Measurements from ENCODE around the gene PACRG.
"Not testable (repeated sequence)": the region's sequence is repeated elsewhere in the genome, so short reads cannot be mapped to it uniquely, and the experiment has no call there.

The PACRG gene

DNA sequence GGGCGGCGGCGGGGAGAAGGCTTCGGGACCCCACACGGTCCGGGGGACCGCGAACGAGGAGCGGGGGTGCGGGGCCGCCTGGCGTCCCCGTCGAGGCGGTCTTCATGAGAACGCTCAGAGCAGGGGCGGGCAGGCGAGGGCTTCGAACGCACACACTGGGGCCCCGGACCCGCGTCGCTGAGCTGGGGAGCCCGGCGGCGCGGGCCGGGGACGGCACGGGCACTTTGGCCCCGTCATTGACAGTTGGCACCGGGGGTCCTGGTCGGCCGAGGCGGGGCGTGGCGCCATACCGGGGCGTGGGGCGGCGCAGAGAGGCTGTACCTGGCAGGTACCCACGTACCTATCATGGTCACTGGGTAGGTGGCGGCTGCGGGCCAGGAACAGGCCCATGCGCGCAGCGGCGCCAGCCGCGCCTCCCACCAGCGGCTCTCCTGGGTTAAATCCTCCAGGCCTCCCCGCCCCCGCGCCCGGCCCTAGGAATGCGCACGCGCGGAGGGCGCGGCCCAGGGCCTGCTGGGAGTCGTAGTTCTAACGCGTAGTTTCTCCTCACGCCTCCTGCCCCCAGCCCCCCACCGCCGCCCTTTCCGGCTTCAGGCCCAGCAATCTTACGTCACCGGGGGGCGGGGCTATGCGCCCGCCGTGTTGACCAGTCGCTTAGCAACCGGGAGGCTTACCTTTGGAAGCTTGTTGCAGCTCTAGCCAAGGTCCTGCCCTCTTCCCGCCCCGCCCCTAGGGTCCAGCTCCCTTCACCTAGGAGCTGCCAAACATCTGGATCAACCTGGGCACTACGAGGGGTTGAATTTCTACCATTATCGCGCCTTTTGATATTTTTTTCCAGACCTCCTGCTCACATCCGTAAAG, at the start of gene PACRG, which contains the start of gene PRKN:
Gene PACRG (plus strand): TSS at position 653 of the 861 bp plus-strand sequence.
Gene PRKN (minus strand): TSS at position 445 of the 861 bp plus-strand sequence.
- peak; percentile 100 for DNase-seq

- not testable (repeated sequence) for DNase-seq
Observed at GRCh38 chr6:162678896-162679295, 48.9 kb upstream of the PACRG start.

- DNase-seq: no peak
Observed at GRCh38 chr6:162679681-162680080, 48.1 kb upstream of the PACRG start.

DNA sequence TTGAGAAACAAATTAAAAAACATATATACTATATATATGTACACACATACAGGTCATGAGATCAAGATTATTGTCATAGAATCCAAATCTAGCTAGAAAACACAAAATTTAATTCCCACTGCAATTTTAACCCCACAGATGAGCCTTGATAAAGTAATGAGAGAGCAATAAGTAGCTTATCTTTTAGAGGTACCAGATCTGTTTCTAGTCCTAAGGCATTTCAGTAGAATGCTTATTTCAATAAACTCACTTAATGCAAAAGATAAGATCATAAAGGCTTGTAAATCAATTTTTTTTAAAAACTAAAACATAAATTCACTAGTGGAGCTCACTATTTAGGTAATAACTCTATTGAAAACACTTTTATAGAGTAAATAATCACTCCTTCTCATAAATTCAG, 47.4 kb upstream of the PACRG start:
- DNase-seq: no peak

DNA sequence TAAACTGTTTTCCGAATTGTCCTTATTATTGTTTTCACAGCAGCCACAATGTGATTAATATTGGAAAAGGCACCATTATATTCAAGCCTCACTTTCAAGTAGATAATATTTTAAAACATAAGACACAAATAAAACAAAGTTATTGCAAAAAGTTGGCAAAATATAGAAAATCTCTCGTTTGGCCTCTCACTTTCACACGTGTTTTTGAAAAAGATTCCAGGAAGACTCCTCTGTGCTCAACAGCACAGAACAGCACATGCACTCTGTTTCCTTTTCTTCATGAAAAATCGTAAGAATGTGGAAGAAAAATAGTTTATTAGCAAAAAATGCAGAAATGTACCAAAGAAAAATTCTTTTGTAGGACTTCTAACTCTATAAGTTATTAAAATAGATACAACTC, 46.9 kb upstream of the PACRG start:
- no peak for DNase-seq

DNA sequence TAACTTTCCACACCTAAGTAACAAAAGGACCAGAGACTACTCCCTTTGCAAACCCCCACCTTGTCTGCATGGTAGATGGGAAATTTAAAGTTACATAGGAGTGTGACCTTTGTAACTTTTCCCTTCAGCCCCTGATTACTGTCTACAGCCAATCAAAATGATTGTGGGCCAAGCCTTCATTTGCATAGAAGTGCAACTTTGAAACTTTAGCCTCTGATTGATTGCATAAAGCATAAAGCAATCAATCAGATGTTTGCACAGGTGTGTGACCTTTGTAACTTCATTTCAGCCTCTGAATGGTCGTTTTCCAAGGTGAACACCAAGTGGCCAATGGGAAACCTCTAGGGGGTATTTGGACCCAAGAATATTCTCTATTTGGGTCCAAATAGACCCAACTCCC, 46.3 kb upstream of the PACRG start:
- DNase-seq: peak; percentile 49

DNA sequence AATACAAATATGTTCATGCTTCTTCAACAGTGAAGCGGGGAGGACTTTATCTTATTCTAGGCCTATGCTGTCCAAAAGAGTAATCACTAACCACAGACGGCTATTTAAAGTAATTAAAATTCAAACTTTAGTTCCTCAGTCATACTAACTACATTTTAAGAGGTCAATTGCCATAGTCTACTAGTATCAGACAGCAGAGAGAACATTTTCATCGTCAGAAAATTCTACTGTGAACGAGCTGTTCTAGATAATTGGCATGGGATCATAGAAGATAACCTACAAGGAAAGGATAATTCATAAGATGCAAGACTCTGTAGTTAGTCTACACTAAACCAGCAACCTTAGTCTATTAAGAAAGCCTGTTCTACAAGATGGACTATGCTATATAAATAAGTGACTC, 44.6 kb upstream of the PACRG start:
- no peak for DNase-seq

DNA sequence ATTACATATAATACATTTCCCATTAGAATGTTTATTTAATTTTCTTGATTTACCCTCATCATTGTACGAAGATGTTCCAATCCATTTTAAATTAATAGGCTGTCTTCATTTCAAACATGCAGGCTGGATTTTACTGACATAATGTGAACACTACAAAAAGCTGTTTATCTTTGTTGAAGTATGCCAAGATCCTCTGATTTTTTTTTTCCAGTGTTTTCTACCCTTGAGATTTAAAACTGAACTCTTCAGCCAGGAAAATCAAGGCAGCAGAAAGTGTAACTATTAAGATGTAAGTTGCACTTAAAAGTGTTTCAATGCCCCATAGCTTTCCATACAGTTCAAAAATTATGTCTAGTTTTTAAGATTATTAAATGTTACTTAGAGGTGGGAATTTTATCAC, 43.7 kb upstream of the PACRG start:
- DNase-seq: no peak

- peak; percentile 50 for DNase-seq
Observed at GRCh38 chr6:162684961-162685360, 42.8 kb upstream of the PACRG start.

DNA sequence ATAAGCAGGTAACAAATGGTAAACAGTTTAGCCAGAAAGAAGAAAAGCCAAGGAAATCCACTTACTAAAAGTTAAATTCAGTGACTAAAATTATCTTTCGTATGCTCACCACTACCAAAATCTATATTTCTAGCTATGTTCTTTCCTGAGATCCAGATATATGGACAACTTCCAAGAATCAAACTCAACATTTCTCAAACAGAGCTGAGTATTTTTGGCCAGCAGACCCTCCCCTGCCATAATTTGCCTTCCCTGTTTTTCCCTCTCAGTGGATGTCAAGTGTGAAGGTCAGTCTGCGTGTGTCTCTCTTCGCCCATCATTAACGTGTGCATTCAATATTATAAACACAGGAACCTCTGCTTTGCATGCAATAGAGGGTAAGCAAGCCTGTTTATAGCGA, 42.2 kb upstream of the PACRG start:
- DNase-seq: peak; percentile 18

- peak; percentile 47 for DNase-seq
Observed at GRCh38 chr6:162688751-162689345, 38.9 kb upstream of the PACRG start.

DNA sequence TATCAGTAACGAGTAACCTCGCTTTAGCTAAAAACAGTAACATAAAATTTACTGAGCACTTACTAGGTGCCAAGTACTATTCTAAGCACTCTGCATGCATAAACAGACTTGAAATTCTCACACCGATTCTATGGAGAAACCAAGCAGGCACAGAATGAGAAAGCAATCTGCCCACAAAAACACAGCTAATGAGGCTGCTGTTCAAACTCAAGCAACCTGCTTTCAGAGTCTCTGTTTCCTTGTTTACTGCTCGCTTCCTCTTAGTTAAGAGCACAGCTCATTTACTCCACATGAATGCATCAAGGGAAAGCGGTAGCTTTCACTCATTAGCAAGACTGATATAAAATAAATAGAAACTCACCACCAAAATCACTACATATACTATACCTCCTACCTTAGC, 37.6 kb upstream of the PACRG start:
- peak; percentile 42 for DNase-seq

- DNase-seq: peak; percentile 91
Observed at GRCh38 chr6:162697872-162698403, 29.8 kb upstream of the PACRG start.

DNA sequence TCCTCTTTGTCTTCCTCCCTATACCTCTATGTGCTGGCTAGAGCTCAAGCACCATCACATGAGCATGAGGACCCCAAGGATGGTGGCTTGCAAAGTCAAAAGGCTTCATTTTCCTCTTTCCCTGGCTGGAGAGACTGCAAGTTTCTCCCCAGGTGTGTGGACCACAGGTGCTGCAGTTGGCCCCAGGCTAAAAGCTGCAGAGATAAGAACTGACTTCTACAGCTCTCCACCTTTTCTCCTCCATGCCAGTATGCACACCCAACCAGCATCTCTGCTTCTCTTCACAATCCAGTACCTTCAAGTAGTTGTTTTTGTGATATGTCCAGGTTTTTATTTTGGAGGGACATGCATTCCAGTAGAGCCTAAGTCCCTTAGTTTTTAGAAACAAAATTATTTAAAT, 29.3 kb upstream of the PACRG start:
- DNase-seq: peak; percentile 74

GRCh38 chr6:162699961-162700360, 27.8 kb upstream of the PACRG start:
- no peak for DNase-seq

DNA sequence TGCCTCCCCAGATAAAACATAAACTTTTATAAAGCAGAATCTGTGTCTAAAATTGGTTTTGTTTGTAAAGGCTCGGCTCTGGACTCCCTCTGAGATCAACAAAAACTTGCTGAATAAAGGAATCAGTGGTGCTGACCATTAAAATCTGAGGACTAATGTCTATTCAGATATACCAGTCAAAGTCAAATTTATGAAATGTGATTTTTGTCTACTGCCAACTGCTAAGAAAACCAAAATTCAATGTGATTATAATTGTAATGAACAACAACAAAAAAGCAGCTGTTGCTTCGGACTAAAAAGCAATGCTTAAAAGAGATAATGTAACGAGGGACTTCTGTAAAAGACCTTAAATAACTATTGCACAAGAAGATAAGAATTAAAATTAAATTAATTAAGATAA, 26.8 kb upstream of the PACRG start:
- no peak for DNase-seq

GRCh38 chr6:162701551-162701950, 26.2 kb upstream of the PACRG start:
- peak; percentile 62 for DNase-seq

DNA sequence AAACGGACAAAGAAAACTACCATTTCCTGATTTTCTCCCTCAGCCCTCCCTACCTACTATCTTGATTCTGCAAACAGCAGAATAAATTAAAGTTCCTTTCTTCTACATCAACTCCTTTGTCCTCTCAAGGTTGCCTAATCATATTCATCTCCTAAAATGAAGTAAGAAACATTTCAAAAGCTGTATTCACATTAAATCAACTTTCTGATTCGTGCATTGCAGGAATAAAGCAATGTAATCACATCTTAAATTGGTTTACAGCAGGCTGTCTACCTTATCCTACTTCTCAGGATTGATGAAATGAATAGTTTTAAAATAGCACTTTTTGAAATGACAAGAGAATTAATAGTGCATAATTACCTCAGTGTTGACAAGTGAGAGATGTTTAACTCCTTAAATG, 25.3 kb upstream of the PACRG start:
- DNase-seq: peak; percentile 81

DNA sequence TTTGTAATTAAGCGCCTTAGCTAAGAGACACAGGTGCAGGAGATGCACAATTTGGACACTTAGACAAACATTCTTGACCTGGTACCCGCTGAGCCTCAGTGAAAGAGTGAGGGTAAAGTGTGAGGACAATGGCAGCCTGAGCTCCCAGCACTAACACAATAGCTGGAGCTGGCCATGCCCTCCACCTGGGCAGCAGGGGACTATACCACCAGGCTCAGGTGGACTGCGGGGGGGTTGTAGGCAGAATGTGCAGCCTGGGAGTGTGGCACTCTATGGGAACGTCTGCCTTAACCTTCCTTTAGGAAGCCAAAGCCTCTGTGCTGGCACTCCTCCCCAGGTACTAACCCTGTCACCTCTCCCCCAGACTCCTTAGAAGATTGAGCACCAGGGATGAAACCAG, 23.8 kb upstream of the PACRG start:
- peak; percentile 99 for DNase-seq

DNA sequence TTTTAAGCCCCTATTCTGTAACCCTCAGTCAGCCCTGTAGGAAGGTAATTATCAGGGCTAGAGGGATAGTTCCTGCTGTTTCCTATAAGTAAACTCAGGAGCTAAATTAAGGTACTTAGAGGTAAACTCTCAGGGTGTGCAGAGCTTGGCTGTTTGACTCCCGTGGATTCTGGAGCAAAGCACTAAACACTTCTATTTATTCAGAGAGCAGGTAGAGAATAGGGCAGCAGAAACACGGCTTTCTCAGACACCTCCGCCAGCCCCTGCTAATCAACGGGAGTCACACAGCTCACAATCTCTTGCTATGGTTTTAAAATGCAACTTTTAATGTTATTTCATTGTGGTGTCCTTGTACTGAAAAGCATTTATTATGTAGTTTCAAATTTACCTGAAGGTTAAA, 22.0 kb upstream of the PACRG start:
- peak; percentile 98 for DNase-seq

DNA sequence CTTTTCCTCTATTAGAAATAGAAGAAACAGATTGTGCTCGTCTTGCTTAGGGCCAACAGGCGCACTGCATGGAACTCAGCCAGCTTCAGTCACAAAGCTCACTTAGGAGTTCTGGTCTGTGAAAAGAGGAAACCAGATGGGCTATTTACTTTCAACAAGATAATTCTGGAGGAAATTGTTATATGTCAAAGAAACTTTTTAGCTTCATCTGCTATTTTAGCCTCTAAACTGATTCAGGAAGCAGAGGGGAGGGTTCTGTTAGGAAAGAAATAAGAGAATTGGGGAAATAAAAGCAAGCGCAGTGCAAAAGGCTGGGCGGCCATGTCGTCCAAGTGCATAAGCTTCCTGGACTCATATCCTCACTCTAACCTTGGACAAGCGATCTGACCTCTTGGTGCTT, 21.5 kb upstream of the PACRG start:
- DNase-seq: peak; percentile 91

GRCh38 chr6:162708971-162709370, 18.8 kb upstream of the PACRG start:
- peak; percentile 66 for DNase-seq

DNA sequence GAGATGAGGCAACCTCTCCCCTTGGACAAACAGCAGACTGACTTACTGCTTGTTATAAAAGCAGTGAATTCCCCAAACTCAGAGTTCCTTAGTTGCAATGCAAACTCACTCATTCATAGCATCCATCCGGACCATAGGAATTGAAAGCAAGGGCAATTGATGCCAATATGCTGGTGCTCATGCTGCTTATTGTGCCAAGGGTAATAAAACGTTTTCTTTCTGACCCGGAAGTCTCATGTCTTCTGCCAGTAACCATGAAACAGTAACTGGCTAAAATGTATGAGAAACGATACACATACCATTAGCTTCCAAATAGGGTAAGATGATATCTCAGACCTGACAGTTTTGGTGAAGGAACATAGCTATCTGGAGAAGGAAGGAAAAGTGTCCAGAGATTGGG, 18.3 kb upstream of the PACRG start:
- DNase-seq: no peak

DNA sequence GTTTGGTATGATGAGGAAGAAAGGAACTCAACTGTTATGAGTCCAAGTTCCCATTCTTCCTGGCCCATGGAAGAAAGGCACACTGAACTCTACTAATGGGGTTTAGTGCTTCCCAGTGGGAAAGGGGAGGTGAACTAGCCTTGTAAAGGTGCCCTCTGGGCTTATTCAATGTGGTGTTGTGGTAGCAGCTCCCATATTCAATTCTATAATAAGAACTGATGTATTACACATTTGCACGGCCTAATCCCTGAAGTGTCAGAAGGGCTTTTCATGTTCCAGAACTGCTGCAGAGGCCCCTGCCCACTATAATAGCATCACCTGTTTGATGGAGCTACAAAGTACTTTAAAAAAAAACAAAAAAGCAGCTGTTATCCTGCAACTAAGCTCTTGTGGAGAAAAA, 17.4 kb upstream of the PACRG start:
- no peak for DNase-seq
